Peyer's patch (tissue), 4 donors: ENCODE data around the gene TBC1D25. TPM values are rescaled to one million over a fixed set of nuclear protein-coding genes. Genes with fewer than 3 reads are reported as not detected.

Source experiments
- DNase-seq, 3 donors: peaks; one replicate each; pipeline ENCODE4 v3.0.0-alpha.2; 2017 to 2019
- H3K27ac ChIP-seq, 4 donors: fragments of 200-600 bp; sonication (generic); one replicate each; pipeline ENCODE4 v1.5.1; 2016 to 2019
- H3K27me3 ChIP-seq, 2 donors: fragments of 200-600 bp; sonication (generic); one replicate each; pipeline ENCODE4 v1.5.1; 2019
- H3K36me3 ChIP-seq, 3 donors: fragments of 200-600 bp; sonication (generic); one replicate each; pipeline ENCODE4 v1.5.1; 2016 to 2019
- H3K4me1 ChIP-seq, 4 donors: fragments of 200-600 bp; sonication (generic); one replicate each; pipeline ENCODE4 v1.5.1; 2016 to 2019
- H3K4me3 ChIP-seq, 4 donors: fragments of 200-600 bp; sonication (generic); 1 replicate in 3 of 4; 2 replicates in 1 of 4; pipeline ENCODE4 v1.5.1; 2016 to 2019; ENCODE audit warnings: mild to moderate bottlenecking in 1 of 4
- H3K9me3 ChIP-seq, 4 donors: fragments of 200-600 bp; sonication (generic); one replicate each; pipeline ENCODE4 v1.5.1; 2016 to 2019; ENCODE audit warnings: mild to moderate bottlenecking in 1 of 4
- POLR2A ChIP-seq, 2 donors: fragments of 450-650 bp; IDR thresholded peaks; one replicate each; pipeline ENCODE4 v1.5.1; 2017; ENCODE audit warnings: antibody characterized with exemption in 2 of 2, mild to moderate bottlenecking in 2 of 2, moderate library complexity in 2 of 2
- total RNA-seq, 4 donors: library from RNA; depleted of rRNA; stranded (reverse); fragments of >200 nt; gene quantifications; one replicate each; pipeline ENCODE4 v1.1.0, GENCODE V29; 2016
- TF ChIP-seq, protein P1 (sequence below), 6 experiments: fragments of 450-650 bp in 4 of 6; fragments of 200-600 bp in 2 of 6; sonication (generic) in 1 of 6; IDR thresholded peaks; one replicate each; pipeline ENCODE4 v1.5.1; 2017 to 2019; ENCODE audit warnings: antibody characterized with exemption in 6 of 6, mild to moderate bottlenecking in 3 of 6, moderate library complexity in 1 of 6

Gene TBC1D25
- total RNA-seq, 4 donors from 2014 or later: 9.3 to 14.9 (median 11.3) TPM

DNA sequence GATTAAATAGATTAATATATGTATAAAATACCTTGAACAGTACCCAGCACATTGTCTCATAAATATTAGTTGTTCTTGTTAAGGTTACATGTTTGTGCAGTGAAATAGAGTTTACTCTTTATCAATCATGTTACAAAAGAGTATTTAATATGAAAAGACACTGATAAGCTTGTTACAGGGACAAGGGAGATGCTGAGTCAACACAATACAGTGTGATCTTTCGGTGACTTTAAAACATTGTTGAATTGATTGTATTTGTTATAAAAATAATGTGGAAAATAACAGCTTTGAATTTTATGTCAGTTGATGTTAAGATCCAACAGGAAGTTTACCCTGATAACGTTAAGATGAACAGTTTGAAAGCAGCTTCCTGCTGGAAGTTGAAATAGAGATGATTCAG is 56.4 kb downstream of the TBC1D25 start:
- H3K9me3 ChIP-seq: no peaks in the 10 kb centered on the region
- H3K4me3 ChIP-seq: no peak overlapping the region
- DNase-seq: no peak
- TF ChIP-seq POLR2A (IDR thresholded peaks at IDR 0.05): no peak
- TF ChIP-seq, protein P1, sequence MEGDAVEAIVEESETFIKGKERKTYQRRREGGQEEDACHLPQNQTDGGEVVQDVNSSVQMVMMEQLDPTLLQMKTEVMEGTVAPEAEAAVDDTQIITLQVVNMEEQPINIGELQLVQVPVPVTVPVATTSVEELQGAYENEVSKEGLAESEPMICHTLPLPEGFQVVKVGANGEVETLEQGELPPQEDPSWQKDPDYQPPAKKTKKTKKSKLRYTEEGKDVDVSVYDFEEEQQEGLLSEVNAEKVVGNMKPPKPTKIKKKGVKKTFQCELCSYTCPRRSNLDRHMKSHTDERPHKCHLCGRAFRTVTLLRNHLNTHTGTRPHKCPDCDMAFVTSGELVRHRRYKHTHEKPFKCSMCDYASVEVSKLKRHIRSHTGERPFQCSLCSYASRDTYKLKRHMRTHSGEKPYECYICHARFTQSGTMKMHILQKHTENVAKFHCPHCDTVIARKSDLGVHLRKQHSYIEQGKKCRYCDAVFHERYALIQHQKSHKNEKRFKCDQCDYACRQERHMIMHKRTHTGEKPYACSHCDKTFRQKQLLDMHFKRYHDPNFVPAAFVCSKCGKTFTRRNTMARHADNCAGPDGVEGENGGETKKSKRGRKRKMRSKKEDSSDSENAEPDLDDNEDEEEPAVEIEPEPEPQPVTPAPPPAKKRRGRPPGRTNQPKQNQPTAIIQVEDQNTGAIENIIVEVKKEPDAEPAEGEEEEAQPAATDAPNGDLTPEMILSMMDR (IDR thresholded peaks at IDR 0.05): no peak
- H3K27ac ChIP-seq: no peak overlapping the region
- peaks cover 0 to 5% (median 0%) of the 10 kb centered on the region in 4 donors for H3K4me1 ChIP-seq
- H3K36me3 ChIP-seq: peaks cover 0 to 21% (median 0%) of the 10 kb centered on the region in 3 donors
- H3K27me3 ChIP-seq: no peaks in the 10 kb centered on the region

DNA sequence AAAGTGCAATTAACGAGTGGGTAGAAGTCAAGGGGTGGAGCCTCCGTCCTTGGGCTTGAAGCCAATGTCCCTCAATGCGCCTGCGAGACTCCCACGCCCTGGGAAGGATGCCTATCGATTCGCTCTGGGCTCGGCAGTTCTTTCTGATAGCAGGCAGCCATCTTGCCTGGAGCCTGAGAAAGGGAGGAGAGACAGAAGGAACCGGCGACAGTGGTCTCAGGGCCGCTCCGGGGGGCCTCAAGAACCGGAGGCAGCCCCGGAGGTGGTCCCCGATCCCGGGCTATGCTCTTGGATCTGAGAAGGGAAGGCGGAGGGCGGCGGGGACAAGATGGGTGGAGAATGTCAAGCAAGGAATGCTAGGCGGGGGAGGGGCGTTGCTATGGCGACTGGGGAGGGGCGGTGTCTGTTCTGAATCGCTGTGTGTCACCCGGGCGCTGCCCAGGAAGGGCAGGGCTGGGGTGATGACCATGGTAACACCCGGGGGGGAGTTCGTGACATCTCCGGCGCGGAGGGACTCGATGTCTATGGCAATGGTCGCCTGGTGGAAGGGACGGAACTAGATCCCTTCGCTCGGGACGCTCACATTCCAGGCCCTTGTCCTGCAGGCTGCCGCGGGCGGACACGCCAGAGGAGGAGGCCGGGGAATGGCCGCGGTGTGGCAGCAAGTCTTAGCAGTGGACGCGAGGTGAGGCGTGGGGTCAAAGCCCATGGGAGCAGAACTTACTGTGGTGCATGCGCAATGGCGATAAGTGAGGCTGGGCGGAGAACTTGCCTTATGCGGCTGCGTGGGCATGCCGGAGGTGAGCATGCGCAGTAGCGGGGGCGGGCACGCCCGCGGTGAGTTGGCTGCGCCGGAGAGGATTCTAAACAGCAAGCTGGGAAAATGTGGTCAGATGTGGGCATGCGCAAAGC is 58.1 kb downstream of the TBC1D25 start, which contains the start of gene WDR13:
Gene WDR13 (plus strand): TSS at position 140 of the 912 bp plus-strand sequence. CDS start 505 bp downstream, at position 645.
- DNase-seq: peak; percentile 82 to 96 (median 90)
- peak within 1 kb of the TSS; percentile 55 to 80 (median 78) for H3K4me3 ChIP-seq
- peaks cover 0 to 34% (median 0%) of the 10 kb centered on the region in 3 donors for H3K36me3 ChIP-seq
- no peaks in the 10 kb centered on the region for H3K27me3 ChIP-seq
- TF ChIP-seq, protein P1 (IDR thresholded peaks at IDR 0.05): no peak
- peak; percentile 47 to 70 for TF ChIP-seq POLR2A (IDR thresholded peaks at IDR 0.05)
- peaks cover 0 to 5% (median 0%) of the 10 kb centered on the region in 4 donors for H3K4me1 ChIP-seq
- H3K27ac ChIP-seq: peak within 1 kb of the TSS; percentile 87 to 100 (median 98)
- H3K9me3 ChIP-seq: no peaks in the 10 kb centered on the region

DNA sequence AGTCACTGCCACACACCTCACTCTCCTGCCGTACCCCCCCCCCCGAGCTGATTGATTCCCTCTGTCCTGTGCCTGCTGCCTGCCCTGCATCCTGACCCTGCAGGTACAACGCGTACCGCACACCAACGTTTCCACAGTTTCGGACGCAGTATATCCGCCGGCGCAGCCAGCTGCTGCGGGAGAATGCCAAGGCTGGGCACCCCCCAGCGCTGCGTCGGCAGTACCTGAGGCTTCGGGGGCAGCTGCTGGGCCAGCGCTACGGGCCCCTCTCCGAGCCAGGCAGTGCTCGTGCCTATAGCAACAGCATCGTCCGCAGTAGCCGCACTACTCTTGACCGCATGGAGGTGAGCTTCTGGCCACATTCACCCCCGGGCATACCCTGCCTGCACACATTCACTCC is 59.1 kb downstream of the TBC1D25 start:
- Histone ChIP-seq H3K36me3 (peaks cover 0 to 43% (median 0%) of the 10 kb centered on the region in 3 donors), H3K4me1 (peaks cover 0 to 5% (median 0%) of the 10 kb centered on the region in 4 donors), H3K27ac (peak overlapping the region in 2 of 4 donors; percentile 87 to 99), H3K27me3 (no peaks in the 10 kb centered on the region), H3K4me3 (peak overlapping the region in 2 of 4 donors; percentile 77 to 78), H3K9me3 (no peaks in the 10 kb centered on the region)
- TF ChIP-seq, protein P1 (IDR thresholded peaks at IDR 0.05): no peak
- no peak for TF ChIP-seq POLR2A (IDR thresholded peaks at IDR 0.05)
- DNase-seq: no peak

DNA sequence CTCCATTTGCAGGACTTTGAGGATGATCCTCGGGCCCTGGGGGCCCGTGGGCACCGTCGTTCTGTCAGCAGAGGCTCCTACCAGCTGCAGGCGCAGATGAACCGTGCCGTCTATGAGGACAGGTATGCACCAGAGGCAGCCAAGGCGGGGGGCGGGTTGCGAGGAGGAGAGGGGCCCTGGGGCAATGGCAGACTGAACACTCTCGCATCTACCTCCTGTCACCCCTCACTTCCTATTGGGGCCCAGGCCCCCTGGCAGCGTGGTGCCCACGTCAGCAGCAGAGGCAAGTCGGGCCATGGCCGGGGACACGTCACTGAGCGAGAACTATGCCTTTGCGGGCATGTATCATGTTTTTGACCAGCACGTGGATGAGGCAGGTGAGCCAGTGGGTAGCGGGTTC is 59.8 kb downstream of the TBC1D25 start:
- no peak for DNase-seq
- TF ChIP-seq POLR2A (IDR thresholded peaks at IDR 0.05): no peak
- TF ChIP-seq, protein P1 (IDR thresholded peaks at IDR 0.05): no peak
- H3K36me3 ChIP-seq: peaks cover 0 to 49% (median 0%) of the 10 kb centered on the region in 3 donors
- H3K9me3 ChIP-seq: no peaks in the 10 kb centered on the region
- no peak overlapping the region for H3K27ac ChIP-seq
- no peaks in the 10 kb centered on the region for H3K27me3 ChIP-seq
- H3K4me1 ChIP-seq: peaks cover 0 to 5% (median 0%) of the 10 kb centered on the region in 4 donors
- H3K4me3 ChIP-seq: no peak overlapping the region

DNA sequence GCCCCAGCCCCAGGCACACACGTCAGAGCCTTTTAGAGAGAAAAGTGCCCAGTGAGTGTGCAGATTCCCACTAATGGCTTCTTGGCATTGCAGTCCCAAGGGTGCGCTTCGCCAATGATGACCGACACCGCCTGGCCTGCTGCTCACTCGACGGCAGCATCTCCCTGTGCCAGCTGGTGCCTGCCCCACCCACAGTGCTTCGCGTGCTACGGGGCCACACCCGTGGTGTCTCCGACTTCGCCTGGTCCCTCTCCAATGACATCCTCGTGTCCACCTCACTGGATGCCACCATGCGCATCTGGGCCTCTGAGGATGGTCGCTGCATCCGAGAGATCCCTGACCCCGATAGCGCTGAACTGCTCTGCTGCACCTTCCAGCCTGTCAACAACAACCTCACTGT is 60.7 kb downstream of the TBC1D25 start:
- no peaks in the 10 kb centered on the region for H3K9me3 ChIP-seq
- no peak overlapping the region for H3K4me3 ChIP-seq
- TF ChIP-seq, protein P1 (IDR thresholded peaks at IDR 0.05): no peak
- TF ChIP-seq POLR2A (IDR thresholded peaks at IDR 0.05): no peak
- H3K36me3 ChIP-seq: peaks cover 0 to 58% (median 0%) of the 10 kb centered on the region in 3 donors
- H3K27me3 ChIP-seq: no peaks in the 10 kb centered on the region
- H3K4me1 ChIP-seq: peaks cover 0 to 5% (median 0%) of the 10 kb centered on the region in 4 donors
- DNase-seq: no peak
- H3K27ac ChIP-seq: no peak overlapping the region
